GM19023 (cell line): ENCODE measurements around the gene HINT2.
A peak's percentile ranks its signal among the peaks of the same experiment; 100 is the strongest.

Source experiments
- ATAC-seq: cut with Tn5 transposase; IDR thresholded peaks from one replicate; pipeline ENCODE4 v1.9.1; 2021; ENCODE audit warnings: mild to moderate bottlenecking, moderate library complexity; ENCODE audit not compliant: unreplicated experiment

The HINT2 gene

GRCh38 chr9:35814841-35815543 is at the start of gene HINT2:
HINT2 (minus strand) TSS chr9:35815042; CDS start chr9:35814979, 63 bp downstream.
- peak; percentile 79 for ATAC-seq

- no peak for ATAC-seq
Observed at GRCh38 chr9:35863583-35863982, 48.7 kb upstream of the HINT2 start.

GRCh38 chr9:35862328-35862727 is 47.5 kb upstream of the HINT2 start:
- ATAC-seq = no peak

- no peak for ATAC-seq
Observed at GRCh38 chr9:35861161-35861897, 46.5 kb upstream of the HINT2 start.

GRCh38 chr9:35859990-35860339 is 45.1 kb upstream of the HINT2 start:
- no peak for ATAC-seq

- no peak for ATAC-seq
Observed at GRCh38 chr9:35859310-35859989, 44.6 kb upstream of the HINT2 start.

- ATAC-seq = no peak
Observed at GRCh38 chr9:35858458-35858857, 43.6 kb upstream of the HINT2 start.

- ATAC-seq = no peak
Observed at GRCh38 chr9:35856882-35857281, 42.0 kb upstream of the HINT2 start.

GRCh38 chr9:35856206-35856605 is 41.4 kb upstream of the HINT2 start:
- no peak for ATAC-seq

- no peak for ATAC-seq
Observed at GRCh38 chr9:35854091-35854762, 39.4 kb upstream of the HINT2 start.

- no peak for ATAC-seq
Observed at GRCh38 chr9:35852876-35853865, 38.3 kb upstream of the HINT2 start.

- ATAC-seq = no peak
Observed at GRCh38 chr9:35852267-35852815, 37.5 kb upstream of the HINT2 start.

GRCh38 chr9:35847792-35848572 is 33.1 kb upstream of the HINT2 start:
- peak; percentile 95 for ATAC-seq

GRCh38 chr9:35845824-35846771 is 31.3 kb upstream of the HINT2 start:
- ATAC-seq = no peak

GRCh38 chr9:35844628-35845270 is 29.9 kb upstream of the HINT2 start:
- no peak for ATAC-seq

- peak; percentile 76 for ATAC-seq
Observed at GRCh38 chr9:35842795-35843194, 28.0 kb upstream of the HINT2 start.

- ATAC-seq = no peak
Observed at GRCh38 chr9:35842020-35842745, 27.3 kb upstream of the HINT2 start.
